ENCODE results near the gene LTBP1. TPM values are rescaled to one million over a fixed set of nuclear protein-coding genes. Genes with fewer than 3 reads are reported as not detected.
A peak's percentile ranks its signal among the peaks of the same experiment; 100 is the strongest.

Gene LTBP1
- polyA plus RNA-seq, 1 donor (not counting 4 experiments of a cell fraction or from before 2014, with no cell fraction given), result 9.2 TPM

- dilution Hi-C loops (cut with MboI; ENCODE audit: extremely low pct_ligation_motif_present, low sequenced_read_pairs), result no loop called here
- Histone ChIP-seq H3K4me3 (ENCODE audit: control insufficient read depth in 2 of 3, extremely low read depth in 1 of 3, insufficient read depth in 2 of 3, low read depth in 1 of 3, low read length in 3 of 3) (no peak overlapping the region), H3K9me3 (ENCODE audit: control insufficient read depth, low read depth, low read length) (no peaks in the 10 kb centered on the region), H3K27ac (ENCODE audit: control insufficient read depth, insufficient read depth, low read length) (no peak overlapping the region), H2AFZ (ENCODE audit: control insufficient read depth, low read length) (peak overlapping the region; percentile 8), H3K9ac (ENCODE audit: control insufficient read depth, extremely low read depth, insufficient read depth, low read length) (no peak overlapping the region), H3K4me1 (ENCODE audit: control insufficient read depth, extremely low read depth, insufficient read depth, low read length) (peaks cover 4% of the 10 kb centered on the region), H3K9me1 (ENCODE audit: control insufficient read depth, extremely low read depth, insufficient read depth, low read length) (no peaks in the 10 kb centered on the region), H4K20me1 (ENCODE audit: control insufficient read depth, extremely low read depth, insufficient read depth, low read length) (no peaks in the 10 kb centered on the region), H3K79me2 (ENCODE audit: control insufficient read depth, insufficient read depth, low read length) (no peaks in the 10 kb centered on the region), H3K27me3 (ENCODE audit: control insufficient read depth, extremely low read depth, insufficient read depth, low read length) (no peaks in the 10 kb centered on the region), H3K4me2 (ENCODE audit: control insufficient read depth, extremely low read depth, insufficient read depth, low read depth, low read length) (no peak overlapping the region), H3K36me3 (ENCODE audit: control insufficient read depth in 2 of 2, extremely low read depth in 1 of 2, insufficient read depth in 2 of 2, low read length in 2 of 2) (no peaks in the 10 kb centered on the region)
- TF ChIP-seq EZH2 (IDR thresholded peaks at IDR 0.05; ENCODE audit: low read length), result no peak
- TF ChIP-seq, protein P1, sequence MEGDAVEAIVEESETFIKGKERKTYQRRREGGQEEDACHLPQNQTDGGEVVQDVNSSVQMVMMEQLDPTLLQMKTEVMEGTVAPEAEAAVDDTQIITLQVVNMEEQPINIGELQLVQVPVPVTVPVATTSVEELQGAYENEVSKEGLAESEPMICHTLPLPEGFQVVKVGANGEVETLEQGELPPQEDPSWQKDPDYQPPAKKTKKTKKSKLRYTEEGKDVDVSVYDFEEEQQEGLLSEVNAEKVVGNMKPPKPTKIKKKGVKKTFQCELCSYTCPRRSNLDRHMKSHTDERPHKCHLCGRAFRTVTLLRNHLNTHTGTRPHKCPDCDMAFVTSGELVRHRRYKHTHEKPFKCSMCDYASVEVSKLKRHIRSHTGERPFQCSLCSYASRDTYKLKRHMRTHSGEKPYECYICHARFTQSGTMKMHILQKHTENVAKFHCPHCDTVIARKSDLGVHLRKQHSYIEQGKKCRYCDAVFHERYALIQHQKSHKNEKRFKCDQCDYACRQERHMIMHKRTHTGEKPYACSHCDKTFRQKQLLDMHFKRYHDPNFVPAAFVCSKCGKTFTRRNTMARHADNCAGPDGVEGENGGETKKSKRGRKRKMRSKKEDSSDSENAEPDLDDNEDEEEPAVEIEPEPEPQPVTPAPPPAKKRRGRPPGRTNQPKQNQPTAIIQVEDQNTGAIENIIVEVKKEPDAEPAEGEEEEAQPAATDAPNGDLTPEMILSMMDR (optimal IDR thresholded peaks at IDR 0.05 in 1 of 3, IDR thresholded peaks at IDR 0.05 in 1 of 3, conservative IDR thresholded peaks at IDR 0.05 in 1 of 3; ENCODE audit: extremely low read depth in 1 of 3, insufficient read depth in 2 of 3, low read length in 3 of 3), result no peak
- peak; percentile 52 for FAIRE-seq
- no peak for DNase-seq (ENCODE audit: low read depth, low spot score)
Measured at GRCh38 chr2:33437297-33437696, 490.5 kb downstream of the LTBP1 start.

GRCh38 chr2:33437815-33438214, 491.1 kb downstream of the LTBP1 start:
- Histone ChIP-seq H2AFZ (ENCODE audit: control insufficient read depth, low read length) (peak overlapping the region; percentile 26), H3K9ac (ENCODE audit: control insufficient read depth, extremely low read depth, insufficient read depth, low read length) (no peak overlapping the region), H3K4me1 (ENCODE audit: control insufficient read depth, extremely low read depth, insufficient read depth, low read length) (peaks cover 4% of the 10 kb centered on the region), H4K20me1 (ENCODE audit: control insufficient read depth, extremely low read depth, insufficient read depth, low read length) (no peaks in the 10 kb centered on the region), H3K9me1 (ENCODE audit: control insufficient read depth, extremely low read depth, insufficient read depth, low read length) (no peaks in the 10 kb centered on the region), H3K9me3 (ENCODE audit: control insufficient read depth, low read depth, low read length) (no peaks in the 10 kb centered on the region), H3K27me3 (ENCODE audit: control insufficient read depth, extremely low read depth, insufficient read depth, low read length) (no peaks in the 10 kb centered on the region), H3K79me2 (ENCODE audit: control insufficient read depth, insufficient read depth, low read length) (no peaks in the 10 kb centered on the region), H3K4me2 (ENCODE audit: control insufficient read depth, extremely low read depth, insufficient read depth, low read depth, low read length) (no peak overlapping the region), H3K4me3 (ENCODE audit: control insufficient read depth in 2 of 3, extremely low read depth in 1 of 3, insufficient read depth in 2 of 3, low read depth in 1 of 3, low read length in 3 of 3) (no peak overlapping the region), H3K36me3 (ENCODE audit: control insufficient read depth in 2 of 2, extremely low read depth in 1 of 2, insufficient read depth in 2 of 2, low read length in 2 of 2) (no peaks in the 10 kb centered on the region), H3K27ac (ENCODE audit: control insufficient read depth, insufficient read depth, low read length) (no peak overlapping the region)
- FAIRE-seq (no peak), DNase-seq (ENCODE audit: low read depth, low spot score) (no peak)
- TF ChIP-seq EZH2 (IDR thresholded peaks at IDR 0.05; ENCODE audit: low read length), result no peak
- TF ChIP-seq, protein P1 (optimal IDR thresholded peaks at IDR 0.05 in 1 of 3, IDR thresholded peaks at IDR 0.05 in 1 of 3, conservative IDR thresholded peaks at IDR 0.05 in 1 of 3; ENCODE audit: extremely low read depth in 1 of 3, insufficient read depth in 2 of 3, low read length in 3 of 3), result no peak
- dilution Hi-C loops (cut with MboI; ENCODE audit: extremely low pct_ligation_motif_present, low sequenced_read_pairs), result no loop called here

All from keratinocyte (primary cell).